NCI-H2196 (cell line): ENCODE results near the gene SEPTIN6.
"Not testable (repeated sequence)": the region's sequence is repeated elsewhere in the genome, so short reads cannot be mapped to it uniquely, and the experiment has no call there.

Source experiments
- DNase-seq: peaks from one replicate; lab custom pipeline; 2025; ENCODE audit not compliant: unreplicated experiment; lab: John Stamatoyannopoulos, UW

Gene SEPTIN6

DNA sequence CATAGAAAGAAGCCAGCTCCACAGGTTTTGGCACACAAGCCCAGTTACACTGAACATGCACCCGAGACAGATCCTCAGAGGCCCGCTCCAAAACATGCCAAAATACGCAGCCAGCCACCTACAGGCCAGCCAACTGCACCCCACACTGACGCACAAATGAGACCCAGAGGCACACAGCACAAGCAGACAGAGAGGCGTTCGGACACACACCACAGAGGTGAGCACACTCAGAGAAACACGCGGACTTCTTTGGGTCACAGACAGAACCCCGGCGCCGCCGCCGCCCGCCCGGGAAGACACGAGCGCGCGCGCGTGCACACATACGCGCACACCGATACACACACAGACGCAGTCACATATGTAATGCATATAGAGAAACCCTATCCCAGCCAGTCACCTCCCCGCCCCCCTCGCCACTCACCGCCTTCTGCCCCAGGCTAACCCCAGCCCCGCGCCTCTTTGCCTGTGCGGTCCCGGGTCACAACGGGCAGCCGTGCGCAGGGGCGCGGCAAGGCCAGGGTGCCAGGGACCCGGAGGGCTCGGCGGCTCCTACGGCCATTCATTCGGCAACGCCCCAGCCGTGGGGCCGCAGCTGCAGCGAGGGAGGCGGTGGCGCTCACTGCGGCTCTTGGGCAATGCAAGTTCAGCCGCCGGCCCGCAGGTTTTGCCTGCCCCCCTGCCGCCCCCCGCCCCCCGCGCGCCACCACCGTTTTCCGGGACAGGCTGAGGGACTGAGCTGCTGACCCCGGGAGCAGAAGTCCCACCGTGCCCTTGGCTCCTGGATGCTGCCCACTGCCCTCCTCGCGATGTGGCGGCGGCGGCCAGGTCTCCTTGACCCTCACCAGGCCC is 553 bp downstream of the SEPTIN6 start:
- DNase-seq = no peak

DNA sequence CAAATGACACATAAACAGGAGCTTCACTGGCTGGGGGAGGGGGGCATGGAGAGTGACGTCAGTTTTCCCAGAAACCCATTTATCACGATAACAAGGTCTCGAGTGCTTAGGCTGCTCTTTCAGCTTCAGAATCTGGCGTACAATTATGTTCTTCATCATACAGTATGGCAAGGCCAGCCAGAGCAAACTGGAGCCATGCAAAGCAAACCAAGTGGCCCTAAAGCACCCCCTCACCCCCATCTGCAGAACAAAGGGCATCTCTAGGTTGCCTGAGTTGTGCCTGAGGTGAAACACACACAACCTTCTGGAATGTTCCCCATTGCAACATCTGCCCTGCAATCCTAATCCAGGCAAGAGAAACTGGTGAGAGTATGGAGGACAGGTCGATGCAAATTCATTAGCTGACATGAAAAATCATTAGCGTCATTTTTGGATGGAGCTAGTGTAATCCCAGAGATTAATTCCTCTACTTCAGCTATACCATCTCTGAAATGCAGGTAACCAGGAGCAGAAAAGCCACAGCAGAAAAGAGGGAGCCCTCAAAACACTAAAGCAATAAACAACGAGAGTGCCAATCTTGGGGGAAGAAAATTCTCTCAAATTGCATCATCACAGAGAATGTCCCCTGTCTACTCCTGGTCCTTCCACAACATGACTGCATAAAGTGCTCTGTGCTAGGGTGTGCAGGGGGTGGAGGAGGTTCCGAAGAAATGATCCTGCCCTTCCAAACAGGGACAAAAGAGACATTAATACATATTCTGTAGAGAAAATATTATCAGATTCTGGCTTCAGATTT is 1.8 kb downstream of the SEPTIN6 start:
- no peak for DNase-seq

DNA sequence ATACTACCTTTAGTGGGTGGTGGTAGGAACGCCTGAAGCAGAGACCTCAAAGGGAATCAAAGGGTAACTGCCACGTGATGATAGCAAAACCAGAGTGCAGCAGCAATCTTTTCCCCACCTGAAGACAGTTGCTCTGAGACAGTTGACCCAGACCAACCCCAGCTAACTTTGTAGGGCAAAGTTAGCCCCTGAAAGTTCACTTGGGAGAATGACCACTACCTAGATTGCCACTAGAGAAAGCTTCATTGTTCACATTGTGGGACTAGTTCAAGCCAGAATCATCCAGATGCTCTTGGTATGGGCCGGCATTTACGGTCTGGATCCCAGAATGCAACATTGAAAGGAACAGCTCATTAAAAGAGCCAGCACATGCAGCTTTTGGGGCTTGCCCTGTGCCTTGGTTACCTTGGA is 4.1 kb downstream of the SEPTIN6 start:
- DNase-seq = no peak

DNA sequence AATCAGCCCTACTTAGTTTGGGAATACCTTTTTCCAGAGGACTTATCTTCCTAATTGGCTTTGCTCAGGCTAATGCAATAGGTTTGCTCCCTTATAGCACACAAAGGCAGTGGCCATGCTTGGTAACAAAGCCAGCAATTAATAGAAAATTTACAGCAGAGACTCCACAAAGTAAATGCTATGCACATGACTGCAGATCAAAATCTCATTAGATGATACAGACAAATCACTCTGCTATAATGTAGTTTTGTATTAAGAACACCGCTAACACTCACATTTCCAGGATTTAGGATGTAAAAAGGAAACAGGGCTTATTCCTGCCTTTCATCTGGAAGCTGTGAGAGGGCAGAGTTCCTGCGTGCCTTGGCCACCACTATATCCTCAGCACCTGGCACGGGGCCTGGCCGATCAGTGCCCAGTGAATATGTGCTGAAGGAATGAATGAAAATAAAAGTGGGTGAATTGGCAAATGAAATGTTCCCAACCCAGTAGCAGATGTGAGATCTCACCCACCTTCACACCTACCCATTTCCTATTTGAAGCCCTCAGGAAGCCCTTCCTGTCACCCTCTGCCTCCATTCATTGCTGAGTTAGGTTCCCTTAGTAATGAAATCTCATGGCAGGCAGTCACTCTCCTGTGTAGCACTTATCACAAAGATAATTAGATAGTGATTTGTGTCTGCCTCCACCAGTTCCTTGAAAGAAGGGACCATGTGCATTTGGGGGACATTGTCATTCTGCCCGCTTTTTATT is 5.1 kb downstream of the SEPTIN6 start:
- no peak for DNase-seq

DNA sequence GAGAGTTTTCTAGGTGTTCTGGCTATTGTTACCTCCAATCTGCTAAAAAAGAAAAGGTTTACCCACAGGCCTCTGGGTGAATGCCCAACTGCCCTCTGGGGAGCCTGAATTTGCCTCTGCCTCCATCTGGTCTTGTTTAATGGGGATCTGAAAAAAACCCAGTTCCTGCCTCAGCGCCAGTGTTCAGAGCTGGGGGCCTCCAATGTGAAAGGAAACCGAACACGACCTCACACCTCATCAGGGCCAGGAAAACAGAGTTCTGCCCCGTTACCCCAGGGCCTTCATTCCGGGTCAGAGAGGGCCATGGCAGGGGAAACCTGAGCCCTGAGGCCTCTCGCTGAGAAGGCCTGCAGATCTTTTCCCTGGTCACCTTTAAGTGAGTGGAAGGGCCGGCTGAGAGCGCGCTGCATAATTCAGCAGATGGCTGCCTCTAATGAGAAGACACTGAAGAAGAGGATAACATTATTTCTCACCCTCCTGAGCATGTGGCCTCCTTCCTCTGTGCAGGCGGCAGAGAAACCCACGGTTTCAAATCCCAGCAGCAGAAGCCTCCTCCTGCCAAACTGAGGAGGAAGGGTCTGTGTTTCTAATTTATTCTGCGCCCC is 6.8 kb downstream of the SEPTIN6 start:
- DNase-seq = no peak

DNA sequence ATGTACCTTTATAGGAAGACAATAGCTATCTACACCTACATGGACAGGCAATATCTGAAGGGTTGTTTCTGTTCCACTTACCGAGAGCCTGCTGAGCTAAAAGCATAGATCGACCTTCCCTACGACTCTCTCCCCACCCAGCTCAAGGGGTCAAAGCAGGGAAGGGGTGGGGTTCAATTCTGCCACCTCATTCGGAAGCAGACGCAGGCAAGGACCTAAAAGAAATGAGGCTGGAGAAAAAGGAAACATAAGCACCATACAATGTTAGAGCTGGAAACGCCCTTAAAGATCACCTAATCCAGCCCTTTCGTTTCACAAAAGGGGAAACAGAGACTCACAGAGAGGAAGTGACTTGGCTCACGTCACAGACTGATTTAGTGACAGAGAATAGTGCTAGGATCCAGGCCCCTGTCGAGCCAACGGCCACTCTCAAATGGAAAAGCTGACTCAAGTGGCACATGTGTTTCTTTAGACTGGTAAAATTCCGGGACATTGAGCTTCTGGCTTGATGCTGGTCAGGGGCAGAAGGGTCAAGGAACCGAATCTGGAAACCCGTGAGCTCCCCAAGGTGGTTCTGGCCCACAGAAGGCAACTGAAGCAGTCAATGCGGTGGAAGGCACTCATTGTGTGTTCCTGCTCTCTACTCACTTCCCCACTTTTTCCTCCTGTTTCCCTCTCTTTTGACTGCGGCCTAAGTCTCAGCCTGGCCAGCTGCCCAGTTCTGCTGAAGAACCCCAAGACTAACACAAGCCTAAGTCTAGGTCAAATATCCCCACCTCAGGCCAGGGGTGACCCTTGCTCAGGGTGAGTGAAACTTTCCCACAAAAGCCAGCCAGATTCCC is 7.5 kb downstream of the SEPTIN6 start:
- no peak for DNase-seq

DNA sequence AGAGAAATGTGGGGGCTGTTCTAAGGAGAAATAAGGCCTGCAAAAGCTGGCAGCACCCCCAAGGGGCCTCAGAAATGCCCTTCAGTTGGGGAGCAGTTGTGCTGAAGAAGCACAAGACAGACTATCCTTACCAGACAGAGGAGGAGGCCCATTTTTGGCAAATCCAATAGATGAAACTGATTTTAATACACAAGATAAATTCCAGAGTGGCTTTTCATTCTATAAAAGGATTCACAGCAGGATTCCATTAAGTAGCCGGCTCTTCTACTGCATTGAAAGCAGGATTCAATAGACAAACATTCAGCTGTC is 8.1 kb downstream of the SEPTIN6 start:
- DNase-seq = no peak

DNA sequence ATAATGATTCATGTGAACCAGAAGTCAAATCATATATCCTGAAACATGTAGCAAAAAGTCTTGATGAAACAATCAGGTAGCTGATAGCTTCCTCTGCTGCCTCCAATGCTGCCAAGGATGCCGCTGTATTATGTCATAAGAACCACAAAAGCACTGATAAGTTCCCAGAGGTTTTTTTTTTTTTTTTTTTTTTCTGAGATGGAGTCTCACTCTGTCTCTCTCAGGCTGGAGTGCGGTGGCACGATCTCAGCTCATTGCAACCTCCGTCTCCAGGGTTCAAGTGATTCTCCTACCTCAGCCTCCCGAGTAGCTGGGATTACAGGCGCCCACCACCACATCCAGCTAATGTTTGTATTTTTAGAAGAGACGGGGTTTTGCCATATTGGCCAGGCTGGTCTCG is 8.7 kb downstream of the SEPTIN6 start:
- not testable (repeated sequence) for DNase-seq

DNA sequence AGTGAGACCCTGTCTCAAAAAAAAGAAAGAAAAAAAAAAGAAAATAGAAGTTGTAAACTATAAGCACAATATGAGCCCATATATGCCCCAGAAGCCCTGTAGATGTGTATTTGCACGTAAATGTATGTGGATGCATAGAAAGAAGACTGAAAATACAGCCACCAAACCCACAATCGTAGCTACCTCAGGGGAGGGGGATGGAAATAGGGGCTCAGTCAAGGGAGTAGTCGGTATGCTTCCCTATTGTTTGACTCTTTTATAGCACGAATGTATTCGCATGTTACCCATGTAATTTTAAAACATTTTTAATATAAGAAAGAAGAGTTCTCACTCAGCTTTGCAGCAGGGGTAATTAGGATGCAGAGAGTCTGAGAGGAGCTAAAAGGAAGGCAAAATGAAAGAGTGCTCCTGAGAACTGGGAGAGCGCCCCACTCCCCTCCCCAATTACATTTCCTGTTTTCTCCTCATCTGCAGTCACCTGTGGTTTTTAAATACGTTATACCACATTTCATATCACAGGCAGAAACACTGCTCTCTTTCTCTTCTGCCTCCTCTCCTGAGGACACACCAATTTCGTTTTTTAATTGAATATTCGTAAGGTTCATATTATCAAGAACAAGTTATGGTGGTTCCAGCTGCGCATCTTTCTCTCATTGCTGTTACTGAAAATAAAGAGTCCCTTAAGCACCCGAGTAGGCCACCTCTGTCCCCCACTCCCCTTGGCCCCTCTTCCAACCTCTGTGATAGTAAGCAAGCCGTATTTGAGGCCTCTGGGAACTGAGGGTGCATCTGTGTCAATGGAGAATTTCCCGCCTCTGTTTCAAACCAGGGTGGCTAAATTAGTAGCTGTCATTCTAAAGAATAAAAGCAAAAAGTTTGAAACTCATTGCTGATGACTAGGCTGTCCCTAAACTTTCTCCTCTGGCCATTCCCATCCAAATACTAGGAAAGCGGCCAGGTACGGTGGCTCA is 10.7 kb downstream of the SEPTIN6 start:
- DNase-seq = no peak

DNA sequence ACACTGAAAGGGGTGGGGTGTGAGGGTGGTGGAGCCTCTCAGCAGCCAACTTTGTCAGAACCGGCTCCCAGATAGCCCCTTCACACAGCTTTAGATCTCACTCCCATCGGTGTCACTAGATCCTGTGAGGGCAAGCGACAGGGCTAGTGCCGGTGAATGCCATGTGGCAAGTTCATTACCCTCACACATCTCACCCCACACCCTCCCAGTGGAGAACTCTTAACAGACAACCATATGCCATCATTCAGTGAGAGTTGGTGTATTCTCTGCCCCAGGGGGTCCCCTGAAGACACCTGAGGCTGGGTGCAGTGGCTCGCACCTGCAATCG is 15.3 kb downstream of the SEPTIN6 start:
- no peak for DNase-seq

DNA sequence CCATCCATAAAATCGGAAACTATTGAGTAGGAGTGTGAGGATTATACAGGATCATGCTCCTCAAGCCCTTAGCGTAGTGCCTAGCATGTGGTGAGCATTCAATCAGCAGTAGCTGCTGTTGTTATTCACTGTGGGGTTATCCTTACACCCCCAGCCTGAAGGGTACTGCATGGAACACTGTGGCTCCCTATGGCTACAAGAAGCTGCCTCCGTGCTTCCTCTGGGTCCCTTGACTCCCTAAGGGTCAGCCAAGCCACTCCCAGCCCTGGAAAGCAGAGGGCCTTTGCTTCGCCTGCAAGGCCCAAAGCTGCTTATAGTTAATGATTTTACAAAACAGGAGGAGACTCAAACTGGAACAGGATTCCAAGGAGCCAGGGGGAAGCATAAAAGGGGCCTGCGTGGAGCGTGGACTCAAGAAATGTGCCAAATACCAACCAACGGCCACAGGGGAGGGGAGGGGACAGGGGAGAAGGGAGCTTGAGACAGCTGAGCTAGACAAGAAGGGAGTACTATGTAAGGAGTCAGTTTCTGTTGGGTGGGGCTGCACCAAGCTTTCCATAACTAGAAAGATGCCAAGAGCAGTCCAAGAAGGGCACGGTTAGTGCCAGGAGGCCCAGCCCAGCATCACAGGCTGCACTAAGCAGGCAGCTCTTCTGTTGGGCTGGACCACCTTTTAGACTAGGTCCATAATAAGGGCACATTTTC is 15.9 kb downstream of the SEPTIN6 start:
- DNase-seq = no peak

DNA sequence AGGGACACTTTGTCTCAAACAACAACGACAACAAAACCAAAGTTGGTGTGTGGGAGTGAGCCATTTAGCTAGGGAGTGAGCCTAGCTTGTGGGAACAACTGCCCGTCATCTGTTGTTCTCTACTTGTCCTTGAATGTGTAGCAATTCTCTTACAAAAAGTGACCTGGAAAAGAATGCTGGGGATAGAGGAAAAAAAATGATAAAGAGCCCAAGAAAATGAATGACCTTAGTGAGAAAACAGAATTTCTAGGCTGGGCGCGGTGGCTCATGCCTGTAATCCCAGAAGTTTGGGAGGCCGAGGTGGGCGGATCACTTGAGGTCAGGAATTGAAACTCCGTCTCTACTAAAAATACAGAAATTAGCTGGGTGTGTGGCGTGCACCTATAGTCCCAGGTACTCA is 19.6 kb downstream of the SEPTIN6 start:
- DNase-seq = no peak

DNA sequence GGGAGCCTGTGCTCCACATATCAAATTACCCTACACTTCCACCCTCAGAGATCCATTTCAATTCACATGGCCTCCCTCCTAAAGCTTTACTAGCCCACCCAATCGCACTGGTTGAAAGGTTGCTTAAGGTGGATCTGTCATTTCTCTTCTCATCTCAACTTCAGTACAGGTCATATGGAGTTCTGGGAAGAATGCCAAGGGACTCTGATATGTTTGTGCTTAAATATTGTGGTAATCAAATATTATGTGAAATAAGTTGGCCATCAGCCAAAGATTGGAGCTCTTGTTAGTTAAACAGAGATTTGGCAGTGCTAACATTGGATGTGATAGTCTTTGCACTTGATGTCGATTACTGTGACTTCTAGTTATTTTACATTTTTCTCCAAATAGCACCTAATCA is 20.5 kb downstream of the SEPTIN6 start:
- peak; percentile 91 for DNase-seq

DNA sequence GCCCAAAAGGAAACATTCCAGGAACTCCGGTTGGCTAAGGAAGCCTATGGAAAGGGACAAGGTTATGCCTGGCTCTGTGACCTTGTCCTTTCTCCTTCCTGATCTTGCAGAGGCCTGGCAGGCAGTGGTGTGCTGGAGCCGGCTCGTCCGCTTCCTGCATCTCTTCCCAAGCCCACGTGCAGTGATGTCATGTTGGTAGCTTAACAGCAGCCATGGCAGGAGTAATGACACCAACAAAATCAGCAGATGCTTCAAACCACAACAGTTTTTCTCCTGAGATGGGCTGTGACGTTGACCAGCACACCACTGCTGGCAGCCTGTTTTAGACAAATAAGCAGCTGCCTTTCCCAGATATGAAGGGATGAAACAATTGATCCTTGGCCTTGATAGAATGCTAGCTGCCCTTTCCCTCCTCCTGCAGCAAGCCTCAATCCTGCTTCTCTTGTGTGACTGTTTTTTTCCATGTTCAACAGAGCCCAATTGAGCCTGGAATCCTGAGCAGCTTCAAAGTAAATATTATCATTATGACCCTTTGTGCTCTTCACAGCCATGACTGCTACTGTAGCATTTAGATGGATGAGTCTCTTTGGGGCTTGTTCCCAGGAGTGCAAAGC is 23.4 kb downstream of the SEPTIN6 start:
- peak; percentile 12 for DNase-seq

DNA sequence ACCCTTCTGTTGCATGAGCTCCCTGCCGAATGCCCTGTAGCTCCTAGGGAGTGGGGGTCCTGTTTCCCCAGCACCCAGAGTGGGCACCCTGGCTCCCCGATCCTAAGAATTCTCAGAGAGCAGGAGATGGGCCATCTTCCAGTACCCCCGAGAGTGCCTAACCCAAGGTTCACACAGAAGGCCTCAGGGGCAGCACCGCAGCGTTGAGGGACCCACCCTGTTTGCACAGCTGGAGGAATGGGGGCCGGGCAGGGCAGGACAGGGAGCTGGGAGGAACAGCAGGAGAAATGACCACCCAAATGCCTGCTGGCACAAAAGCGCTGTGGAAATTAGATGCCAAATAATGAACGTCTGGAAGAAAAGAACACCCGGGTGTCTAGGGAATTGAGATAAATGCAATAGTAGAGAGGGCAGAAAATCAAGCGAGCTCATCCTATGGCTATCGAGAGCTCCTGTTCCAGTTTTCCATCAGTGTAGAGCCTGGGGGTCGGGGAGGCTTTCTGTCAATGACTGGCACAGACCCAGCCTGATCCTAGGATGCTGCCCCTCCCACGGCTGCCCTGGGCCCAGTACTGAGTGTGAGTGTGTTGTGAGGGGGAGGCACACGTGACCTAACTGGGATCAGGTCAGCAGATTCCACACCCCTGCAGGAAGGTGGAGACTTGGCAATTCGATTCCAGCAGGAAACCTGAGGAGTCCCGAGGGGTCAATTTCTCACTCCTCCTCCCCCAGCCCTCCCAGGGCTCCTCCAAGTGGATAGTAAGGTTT is 25.7 kb downstream of the SEPTIN6 start:
- DNase-seq = no peak

DNA sequence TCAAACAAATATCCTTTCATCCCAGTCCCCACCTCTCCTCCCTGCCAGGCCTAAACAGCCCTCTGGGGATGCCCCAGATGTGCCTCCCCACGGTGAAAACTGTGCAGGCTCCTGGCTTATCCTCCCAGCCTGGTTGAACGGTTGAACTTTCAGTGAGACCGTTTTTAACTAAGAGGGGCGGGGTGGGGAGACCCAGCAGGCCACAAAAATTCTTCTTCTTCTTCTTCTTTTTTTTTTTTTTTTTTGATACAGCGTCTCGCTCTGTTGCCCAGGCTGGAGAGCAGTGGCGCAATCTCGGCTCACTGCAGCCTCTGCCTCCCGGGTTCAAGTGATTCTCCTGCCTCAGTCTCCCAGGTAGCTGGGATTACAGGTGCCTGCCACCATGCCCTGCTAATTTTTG is 28.1 kb downstream of the SEPTIN6 start:
- not testable (repeated sequence) for DNase-seq

DNA sequence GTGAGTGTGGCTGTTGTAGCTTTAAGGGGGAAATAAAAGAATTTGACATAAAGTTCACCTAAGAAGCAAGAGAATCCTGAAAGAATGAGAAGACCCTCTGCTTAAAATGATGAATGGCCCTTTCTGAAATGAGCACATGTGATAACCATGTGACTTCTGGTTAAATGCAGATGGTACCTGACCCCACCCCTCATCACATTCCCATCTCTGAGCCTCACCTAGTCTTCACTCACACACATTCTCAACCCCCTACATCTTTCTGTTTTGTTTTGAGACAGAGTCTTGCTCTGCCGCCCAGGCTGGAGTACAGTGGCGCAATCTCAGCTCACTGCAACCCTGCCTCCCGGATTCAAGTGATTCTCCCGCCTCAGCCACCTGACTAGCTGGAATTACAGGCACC is 31.5 kb downstream of the SEPTIN6 start:
- DNase-seq = no peak

DNA sequence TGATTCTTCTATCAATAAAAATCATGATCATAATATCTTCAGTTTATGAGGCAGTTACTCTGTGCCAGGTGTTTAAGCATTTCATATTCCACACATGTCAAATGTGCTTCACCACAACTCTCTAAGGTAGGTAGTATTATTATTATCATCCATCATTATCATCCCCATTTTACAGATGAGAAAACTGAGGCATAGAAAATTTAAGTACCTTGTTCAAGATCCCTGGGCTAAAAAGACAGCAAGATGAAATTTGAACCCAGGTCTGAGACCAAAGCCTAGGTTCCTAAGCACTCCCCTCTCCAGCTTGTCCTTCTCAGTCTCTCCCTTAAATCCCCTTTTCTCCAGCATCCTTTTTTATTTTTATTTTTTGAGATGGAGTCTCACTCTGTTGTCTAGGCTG is 33.4 kb downstream of the SEPTIN6 start:
- DNase-seq = no peak
